GM19372 (cell line): ENCODE measurements around the gene HERC2.
A peak's percentile ranks its signal among the peaks of the same experiment; 100 is the strongest.

Source experiments
- ATAC-seq: cut with Tn5 transposase; IDR thresholded peaks from one replicate; pipeline ENCODE4 v1.9.1; 2021; ENCODE audit warnings: mild to moderate bottlenecking, low read depth, moderate library complexity; ENCODE audit not compliant: unreplicated experiment

The HERC2 gene

GRCh38 chr15:28103831-28104230 is 218.1 kb downstream of the HERC2 start:
- ATAC-seq = no peak

- no peak for ATAC-seq
Measured at GRCh38 chr15:28101983-28102441, 220.0 kb downstream of the HERC2 start.

DNA sequence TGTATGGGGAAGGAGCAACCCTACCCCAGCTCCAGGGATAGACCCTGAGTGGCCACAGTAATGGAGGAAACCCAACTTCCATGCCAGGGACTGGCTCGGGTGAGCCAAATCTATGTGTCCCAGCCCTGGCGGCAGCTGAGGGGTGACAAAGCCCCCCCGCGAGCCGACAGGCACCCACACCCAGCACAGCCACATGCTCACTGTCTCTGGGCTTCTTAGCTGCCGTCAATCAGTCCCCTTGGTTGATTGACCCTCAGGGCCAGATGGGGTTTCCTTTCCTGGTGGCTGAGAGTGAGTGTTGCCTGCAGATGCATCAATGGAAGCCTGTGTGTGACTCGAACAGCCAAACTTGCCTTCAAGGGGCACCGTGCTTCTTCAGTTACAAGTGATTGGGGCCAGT is 220.8 kb downstream of the HERC2 start:
- no peak for ATAC-seq

DNA sequence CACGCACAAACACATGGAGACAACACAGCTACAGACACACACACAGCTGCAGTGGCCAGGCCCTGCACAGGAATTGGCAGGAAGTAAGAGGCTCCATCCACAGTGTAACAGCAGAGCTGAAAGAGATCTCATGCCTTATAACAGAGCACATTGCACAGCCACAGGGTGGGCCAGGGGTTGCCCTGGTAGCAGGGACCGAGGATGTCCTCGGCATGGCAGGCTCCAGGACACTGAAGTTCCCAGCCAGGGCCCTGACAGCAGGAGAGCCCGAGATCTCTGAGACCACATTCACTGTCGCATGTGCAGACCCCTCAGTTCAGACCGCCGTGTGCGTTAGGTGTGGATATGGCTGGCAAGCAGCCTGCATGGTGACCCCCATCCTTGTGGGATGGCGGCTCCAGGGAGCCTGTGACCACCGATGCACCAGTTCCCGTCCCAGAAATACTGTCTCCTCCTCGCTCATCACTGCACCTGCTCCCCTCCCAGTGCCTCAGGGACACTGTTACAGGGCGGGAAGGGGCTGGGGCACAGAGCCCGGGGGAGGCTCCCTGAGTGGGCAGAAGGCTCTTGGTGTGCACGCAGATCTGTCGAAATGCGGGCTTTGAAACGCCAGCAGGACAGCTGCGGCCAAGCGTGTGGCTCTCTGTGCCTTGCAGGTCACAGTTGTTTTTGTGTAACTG is 221.3 kb downstream of the HERC2 start:
- ATAC-seq = no peak

DNA sequence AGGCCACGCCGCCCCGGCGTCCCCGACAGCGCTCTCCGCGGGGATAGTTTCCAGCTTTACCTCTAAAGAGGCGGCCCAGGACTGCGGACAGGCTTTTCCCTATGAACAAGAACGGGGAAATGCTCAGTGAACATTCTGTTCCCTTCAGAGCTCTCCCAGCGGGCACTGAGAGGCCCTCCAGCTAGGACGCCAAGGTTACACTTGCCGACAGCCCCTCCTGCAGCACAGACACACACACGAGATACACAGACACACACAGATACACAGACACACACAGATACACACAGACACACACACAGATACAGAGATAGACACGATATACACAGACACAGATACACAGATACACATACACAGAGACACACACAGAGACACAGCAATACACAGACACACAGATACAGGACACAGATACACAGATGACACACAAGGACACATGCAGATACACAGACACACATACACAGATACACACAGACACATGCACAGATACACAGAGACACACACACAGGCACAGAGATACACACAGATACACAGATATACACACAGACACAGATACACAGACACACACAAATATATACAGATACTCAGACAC is 222.3 kb downstream of the HERC2 start:
- ATAC-seq = no peak

DNA sequence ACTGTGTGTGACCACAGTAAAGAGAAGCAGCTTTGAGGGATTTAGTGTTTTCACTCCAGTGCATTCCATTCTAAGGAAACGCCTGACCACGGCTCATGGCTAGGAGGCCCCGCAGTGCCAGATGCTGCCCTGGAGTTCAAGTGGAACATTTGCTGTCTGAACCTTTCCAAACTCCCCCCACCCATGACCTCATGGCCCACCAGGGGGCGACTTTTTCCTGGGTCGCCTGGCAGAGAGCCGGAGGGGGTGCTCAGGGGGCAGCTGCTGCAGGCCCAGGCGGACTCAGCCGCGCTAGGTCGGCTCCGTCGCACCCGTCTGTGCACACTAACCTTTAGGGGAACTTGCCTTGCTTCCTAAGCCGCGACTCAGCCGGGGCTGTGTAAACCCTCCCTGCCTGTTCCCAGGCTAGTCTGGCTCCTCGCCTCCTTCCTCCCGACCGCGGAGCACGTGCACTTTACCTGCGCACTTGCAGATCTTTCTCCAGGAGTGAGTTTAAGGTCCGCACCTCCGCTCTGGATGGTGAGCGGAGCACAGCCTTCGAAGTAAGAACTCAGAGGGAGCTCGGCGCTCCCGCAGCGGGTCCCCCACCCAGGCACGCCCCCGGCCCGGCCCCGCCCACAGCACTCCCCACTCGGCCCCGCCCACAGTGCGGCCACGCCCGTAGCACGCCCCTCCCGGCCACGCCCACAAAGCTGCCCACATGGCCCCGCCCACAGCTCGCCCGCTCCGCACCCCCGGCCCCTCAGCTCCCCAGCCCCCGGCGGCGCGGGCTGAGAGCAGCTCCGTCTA is 223.0 kb downstream of the HERC2 start, which contains the start of gene OCA2:
Gene OCA2 (minus strand): TSS at position 550 of the 789 bp plus-strand sequence. CDS start 17,441 bp downstream, outside the sequence.
- ATAC-seq = no peak

- ATAC-seq = no peak
Measured at GRCh38 chr15:28098360-28098765, 223.6 kb downstream of the HERC2 start.

DNA sequence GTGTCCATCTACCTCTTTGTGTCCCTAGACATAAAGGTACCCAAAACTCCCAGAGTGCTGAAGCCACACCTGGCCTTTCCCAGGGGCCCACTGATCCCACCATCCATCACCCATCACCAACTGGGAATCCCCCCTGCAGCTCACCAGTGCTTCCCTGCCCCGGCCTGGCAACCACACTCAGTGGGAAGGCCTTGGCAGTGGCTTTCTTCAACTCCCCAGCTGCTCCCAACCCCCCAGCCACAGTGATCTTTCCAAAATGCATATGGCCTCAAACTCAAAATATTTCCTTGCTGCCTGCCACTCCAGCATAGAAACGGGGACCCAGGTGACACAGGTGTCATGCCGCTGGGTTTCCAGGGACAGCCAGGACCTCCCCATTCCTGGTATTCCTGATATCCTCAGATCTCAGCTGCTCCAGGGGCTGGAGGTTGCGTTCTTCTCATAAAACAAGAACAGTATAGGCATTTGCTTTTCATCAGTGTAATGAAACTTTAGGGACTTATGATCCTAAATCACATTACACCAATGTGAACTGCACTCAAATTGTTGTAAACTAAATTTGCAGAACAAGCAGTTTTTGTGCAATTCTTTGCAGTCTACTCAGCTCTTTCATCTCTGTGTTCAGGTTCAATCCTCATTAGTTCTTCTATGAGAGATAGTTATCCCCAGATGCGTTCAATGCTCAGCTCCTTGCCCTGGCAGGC is 224.2 kb downstream of the HERC2 start:
- ATAC-seq = no peak

DNA sequence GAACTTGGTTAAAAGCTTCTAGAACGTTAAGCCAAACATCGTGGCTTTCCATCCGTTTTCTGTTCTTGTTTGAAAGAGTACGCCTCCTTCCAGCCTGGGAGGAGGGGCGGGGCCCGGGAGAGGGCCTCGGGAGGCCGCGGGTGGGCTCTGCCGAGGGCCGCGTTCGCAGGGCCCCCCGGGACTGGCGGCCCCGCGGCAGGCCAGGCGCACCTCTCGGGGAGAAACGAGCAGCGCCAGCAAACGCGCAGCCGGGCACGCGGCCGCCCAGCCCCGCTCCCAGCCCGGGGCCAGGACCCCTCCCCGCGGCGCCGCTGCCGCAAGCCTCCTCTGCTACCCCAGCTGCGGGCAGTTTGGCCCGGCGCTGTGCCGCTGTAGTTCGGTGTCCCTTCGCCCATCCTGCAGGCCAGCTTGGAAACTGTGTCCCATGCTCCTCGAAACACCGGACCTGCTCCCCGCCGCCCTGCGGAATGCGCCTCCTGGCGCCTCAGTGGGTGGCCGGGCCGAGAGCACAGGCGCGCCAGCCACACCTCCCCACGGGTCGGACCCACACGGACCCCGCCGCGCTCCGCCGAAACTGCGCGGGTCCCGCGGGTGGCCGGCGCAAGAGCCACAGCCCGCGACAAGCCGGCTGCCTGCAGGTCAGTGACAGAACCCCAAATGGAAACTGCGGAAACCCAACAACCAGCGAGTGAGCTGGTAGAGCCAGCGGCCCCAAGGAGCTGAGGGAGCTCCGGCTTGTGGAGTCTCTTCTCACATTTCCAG is 225.1 kb downstream of the HERC2 start:
- ATAC-seq = no peak

DNA sequence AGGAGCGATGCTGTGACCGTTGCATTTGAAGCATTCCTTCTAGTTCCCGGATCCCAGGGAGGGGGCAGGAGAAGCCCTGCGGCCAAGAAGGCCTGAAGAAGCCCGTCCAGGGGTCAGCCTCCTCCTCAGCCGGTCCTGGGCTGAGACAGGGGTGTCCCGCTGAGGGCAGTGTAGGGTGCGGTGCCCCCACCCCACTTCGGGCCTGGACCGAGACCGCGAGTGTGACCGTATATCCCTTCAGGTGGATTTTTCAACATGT is 225.6 kb downstream of the HERC2 start:
- no peak for ATAC-seq

DNA sequence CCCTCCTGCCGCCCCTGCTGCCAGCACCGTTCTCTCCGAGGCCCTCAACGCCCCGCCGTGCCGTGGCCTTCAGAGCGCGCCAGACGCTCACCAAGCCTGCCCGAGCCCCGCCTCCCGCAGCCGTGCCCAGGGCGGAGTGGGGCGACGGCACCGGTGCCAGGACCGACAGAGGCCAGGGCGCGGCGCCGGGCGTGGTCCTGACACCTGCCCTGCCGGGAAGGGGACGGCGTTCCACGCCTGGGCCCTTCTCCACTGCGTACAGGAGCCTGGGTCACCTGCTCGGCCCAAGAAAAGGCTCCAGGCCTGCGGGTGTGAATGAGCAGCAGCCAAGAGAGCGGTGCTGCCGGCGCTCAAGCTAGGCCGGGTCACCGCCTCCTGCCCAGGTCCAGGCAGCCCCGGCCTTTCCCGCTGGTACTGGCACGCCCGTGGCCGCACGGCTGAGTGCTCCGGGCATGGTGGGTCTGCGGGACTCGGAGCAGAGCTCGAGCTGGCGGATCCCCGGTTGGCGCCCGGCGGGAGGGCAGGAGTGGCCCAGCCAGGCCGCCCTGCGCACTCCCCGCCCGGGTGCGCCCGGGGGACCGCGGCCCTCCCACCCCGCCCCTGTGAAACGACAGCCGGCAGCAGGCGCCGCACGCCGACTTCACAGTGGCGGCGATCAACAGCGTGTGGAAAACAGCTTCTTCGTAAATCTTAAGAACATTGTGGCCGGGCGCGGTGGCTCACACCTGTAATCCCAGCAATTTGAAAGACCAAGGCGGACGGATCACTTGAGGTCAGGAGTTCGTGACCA is 227.1 kb downstream of the HERC2 start:
- no peak for ATAC-seq

- no peak for ATAC-seq
Measured at GRCh38 chr15:28093752-28094535, 228.0 kb downstream of the HERC2 start.

GRCh38 chr15:28091313-28091712 is 230.7 kb downstream of the HERC2 start:
- ATAC-seq = no peak

DNA sequence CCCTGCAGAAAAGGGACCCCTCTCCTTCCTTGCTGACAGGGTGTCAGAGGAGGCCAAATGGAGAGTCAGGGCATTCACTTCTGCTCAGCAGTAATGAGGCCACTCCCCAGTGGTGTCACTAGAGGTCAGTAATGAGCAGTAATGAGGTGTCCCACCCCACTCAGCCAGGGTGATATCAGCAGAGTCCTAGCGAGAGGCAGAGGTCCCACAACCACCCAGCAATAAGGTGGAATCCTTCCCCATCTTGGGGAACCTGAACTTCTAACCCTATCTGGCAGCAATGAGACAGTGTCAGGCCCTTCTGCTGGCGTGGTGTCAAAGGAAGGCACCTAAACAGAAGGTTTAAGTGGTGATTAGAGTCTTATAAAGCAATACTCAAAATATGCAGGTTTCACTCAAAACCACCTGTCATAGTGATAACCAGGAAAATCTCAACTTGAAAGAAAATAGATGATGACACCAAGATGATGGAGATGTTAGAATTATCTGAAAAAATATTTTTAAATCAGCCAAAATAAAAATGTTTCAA is 235.7 kb downstream of the HERC2 start:
- ATAC-seq = peak; percentile 99

GRCh38 chr15:28085489-28086174 is 236.3 kb downstream of the HERC2 start:
- no peak for ATAC-seq

- no peak for ATAC-seq
Measured at GRCh38 chr15:28084547-28084946, 237.4 kb downstream of the HERC2 start.

DNA sequence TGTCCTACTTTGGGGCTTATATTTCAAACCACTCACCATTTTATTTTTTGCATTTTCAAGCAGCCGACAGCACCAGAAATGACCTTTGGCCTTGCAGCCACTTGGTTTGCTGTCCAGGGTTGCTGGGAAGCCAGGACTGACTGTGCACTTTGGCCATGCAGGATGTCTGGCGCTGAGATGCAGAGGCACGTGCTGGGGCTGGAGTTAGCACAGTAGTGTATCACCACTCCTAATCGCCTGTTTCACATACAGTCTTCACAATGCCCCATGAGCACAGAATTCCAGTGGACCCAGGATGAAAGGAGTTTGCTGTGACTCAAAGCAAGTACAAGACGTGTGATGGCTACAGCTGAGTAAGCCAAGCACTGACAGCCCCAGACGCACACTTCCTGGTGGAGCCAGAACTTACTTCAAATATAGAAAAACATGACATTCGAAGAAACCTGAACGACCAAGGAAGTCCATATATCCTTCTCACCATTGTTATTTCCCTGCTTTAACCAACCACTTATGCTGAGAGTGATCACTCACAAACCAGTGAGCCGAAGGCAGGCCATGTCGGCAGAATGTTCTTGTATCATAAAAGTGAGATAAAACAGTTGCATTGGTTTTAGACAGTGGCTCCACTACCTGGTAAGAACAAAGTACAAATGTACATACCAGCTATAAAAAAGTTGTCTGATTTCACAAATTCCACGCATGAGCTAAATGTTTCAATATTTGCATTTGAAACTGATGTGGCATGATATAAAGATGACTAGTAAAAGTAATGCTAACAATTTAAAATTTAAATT is 238.9 kb downstream of the HERC2 start:
- no peak for ATAC-seq
